ENCODE results near the gene FRA10AC1. TPM values are rescaled to one million over a fixed set of nuclear protein-coding genes. Genes with fewer than 3 reads are reported as not detected.

The FRA10AC1 gene
- total RNA-seq, 2 donors from 2014 or later: 15.5 to 19.8 TPM

GRCh38 chr10:93678805-93679587 lies 23.4 kb downstream of the FRA10AC1 start:
- Mint-ChIP-seq H3K36me3 (ENCODE audit: low read depth) (peaks cover 16% of the 10 kb centered on the region), H3K27ac (no peak overlapping the region), H3K27me3 (no peaks in the 10 kb centered on the region), H3K9me3 (no peaks in the 10 kb centered on the region), H3K4me3 (no peak overlapping the region), H3K4me1 (no peaks in the 10 kb centered on the region)
- ATAC-seq (replicated peaks): no peak

- Mint-ChIP-seq H3K27ac (no peak overlapping the region), H3K36me3 (ENCODE audit: low read depth) (peaks cover 16% of the 10 kb centered on the region), H3K27me3 (no peaks in the 10 kb centered on the region), H3K4me1 (no peaks in the 10 kb centered on the region), H3K9me3 (no peaks in the 10 kb centered on the region), H3K4me3 (no peak overlapping the region)
- no peak for ATAC-seq (replicated peaks)
Measured at GRCh38 chr10:93678386-93678785, 24.0 kb downstream of the FRA10AC1 start.

GRCh38 chr10:93673791-93674190 lies 28.6 kb downstream of the FRA10AC1 start:
- Mint-ChIP-seq H3K27me3 (no peaks in the 10 kb centered on the region), H3K9me3 (no peaks in the 10 kb centered on the region), H3K27ac (no peak overlapping the region), H3K4me3 (no peak overlapping the region), H3K36me3 (ENCODE audit: low read depth) (peaks cover 62% of the 10 kb centered on the region), H3K4me1 (no peaks in the 10 kb centered on the region)
- no peak for ATAC-seq (replicated peaks)

GRCh38 chr10:93672890-93673289 lies 29.5 kb downstream of the FRA10AC1 start:
- no peaks in the 10 kb centered on the region for H3K27me3 Mint-ChIP-seq
- H3K4me3 Mint-ChIP-seq: no peak overlapping the region
- peaks cover 71% of the 10 kb centered on the region for H3K36me3 Mint-ChIP-seq (ENCODE audit: low read depth)
- no peaks in the 10 kb centered on the region for H3K9me3 Mint-ChIP-seq
- no peaks in the 10 kb centered on the region for H3K4me1 Mint-ChIP-seq
- no peak for ATAC-seq (replicated peaks)
- H3K27ac Mint-ChIP-seq: no peak overlapping the region

- ATAC-seq (replicated peaks): no peak
- Mint-ChIP-seq H3K27me3 (no peaks in the 10 kb centered on the region), H3K4me3 (no peak overlapping the region), H3K4me1 (no peaks in the 10 kb centered on the region), H3K36me3 (ENCODE audit: low read depth) (peaks cover 79% of the 10 kb centered on the region), H3K27ac (no peak overlapping the region), H3K9me3 (no peaks in the 10 kb centered on the region)
Measured at GRCh38 chr10:93672022-93672678, 30.2 kb downstream of the FRA10AC1 start.

- no peak for ATAC-seq (replicated peaks)
Measured at GRCh38 chr10:93671042-93671441, 31.4 kb downstream of the FRA10AC1 start.

GRCh38 chr10:93670372-93670771 lies 32.0 kb downstream of the FRA10AC1 start:
- no peak overlapping the region for H3K27ac Mint-ChIP-seq
- H3K36me3 Mint-ChIP-seq (ENCODE audit: low read depth): peaks cover 91% of the 10 kb centered on the region
- H3K9me3 Mint-ChIP-seq: no peaks in the 10 kb centered on the region
- H3K27me3 Mint-ChIP-seq: no peaks in the 10 kb centered on the region
- no peak for ATAC-seq (replicated peaks)
- no peaks in the 10 kb centered on the region for H3K4me1 Mint-ChIP-seq
- no peak overlapping the region for H3K4me3 Mint-ChIP-seq

More at GRCh38 chr10:93671042-93671441, 31.4 kb downstream of the FRA10AC1 start:
- Mint-ChIP-seq H3K9me3 (no peaks in the 10 kb centered on the region), H3K27ac (no peak overlapping the region), H3K4me3 (no peak overlapping the region), H3K27me3 (no peaks in the 10 kb centered on the region), H3K36me3 (ENCODE audit: low read depth) (peaks cover 87% of the 10 kb centered on the region), H3K4me1 (no peaks in the 10 kb centered on the region)

- no peaks in the 10 kb centered on the region for H3K27me3 Mint-ChIP-seq
- no peak overlapping the region for H3K4me3 Mint-ChIP-seq
- no peak for ATAC-seq (replicated peaks)
- H3K4me1 Mint-ChIP-seq: no peaks in the 10 kb centered on the region
- H3K9me3 Mint-ChIP-seq: no peaks in the 10 kb centered on the region
- H3K27ac Mint-ChIP-seq: no peak overlapping the region
- H3K36me3 Mint-ChIP-seq (ENCODE audit: low read depth): peaks cover 87% of the 10 kb centered on the region
Measured at GRCh38 chr10:93667795-93668194, 34.6 kb downstream of the FRA10AC1 start.

- Mint-ChIP-seq H3K4me1 (no peaks in the 10 kb centered on the region), H3K9me3 (no peaks in the 10 kb centered on the region), H3K36me3 (ENCODE audit: low read depth) (peaks cover 76% of the 10 kb centered on the region), H3K4me3 (no peak overlapping the region), H3K27me3 (no peaks in the 10 kb centered on the region), H3K27ac (no peak overlapping the region)
- ATAC-seq (replicated peaks): no peak
Measured at GRCh38 chr10:93666030-93666429, 36.4 kb downstream of the FRA10AC1 start.

- Mint-ChIP-seq H3K9me3 (no peaks in the 10 kb centered on the region), H3K27me3 (no peaks in the 10 kb centered on the region), H3K27ac (no peak overlapping the region), H3K36me3 (ENCODE audit: low read depth) (peaks cover 15% of the 10 kb centered on the region), H3K4me3 (no peak overlapping the region), H3K4me1 (no peaks in the 10 kb centered on the region)
- no peak for ATAC-seq (replicated peaks)
Measured at GRCh38 chr10:93657757-93658156, 44.6 kb downstream of the FRA10AC1 start.

- no peak overlapping the region for H3K4me3 Mint-ChIP-seq
- H3K36me3 Mint-ChIP-seq (ENCODE audit: low read depth): peaks cover 10% of the 10 kb centered on the region
- no peak overlapping the region for H3K27ac Mint-ChIP-seq
- no peaks in the 10 kb centered on the region for H3K4me1 Mint-ChIP-seq
- ATAC-seq (replicated peaks): no peak
- no peaks in the 10 kb centered on the region for H3K27me3 Mint-ChIP-seq
- H3K9me3 Mint-ChIP-seq: no peaks in the 10 kb centered on the region
Measured at GRCh38 chr10:93656155-93656554, 46.2 kb downstream of the FRA10AC1 start.

- Mint-ChIP-seq H3K4me1 (no peaks in the 10 kb centered on the region), H3K4me3 (no peak overlapping the region), H3K36me3 (ENCODE audit: low read depth) (no peaks in the 10 kb centered on the region), H3K9me3 (no peaks in the 10 kb centered on the region), H3K27me3 (no peaks in the 10 kb centered on the region), H3K27ac (no peak overlapping the region)
- no peak for ATAC-seq (replicated peaks)
Measured at GRCh38 chr10:93654201-93654600, 48.2 kb downstream of the FRA10AC1 start.

GRCh38 chr10:93652857-93653256 lies 49.5 kb downstream of the FRA10AC1 start:
- H3K27me3 Mint-ChIP-seq: no peaks in the 10 kb centered on the region
- H3K9me3 Mint-ChIP-seq: no peaks in the 10 kb centered on the region

GRCh38 chr10:93639791-93640190 lies 62.6 kb downstream of the FRA10AC1 start:
- no peak overlapping the region for H3K4me3 Mint-ChIP-seq
- no peaks in the 10 kb centered on the region for H3K4me1 Mint-ChIP-seq
- H3K27ac Mint-ChIP-seq: no peak overlapping the region

More at GRCh38 chr10:93652857-93653256, 49.5 kb downstream of the FRA10AC1 start:
- no peak for ATAC-seq (replicated peaks)
- Mint-ChIP-seq H3K4me1 (no peaks in the 10 kb centered on the region), H3K4me3 (no peak overlapping the region), H3K36me3 (ENCODE audit: low read depth) (no peaks in the 10 kb centered on the region), H3K27ac (no peak overlapping the region)

More at GRCh38 chr10:93639791-93640190, 62.6 kb downstream of the FRA10AC1 start:
- Mint-ChIP-seq H3K36me3 (ENCODE audit: low read depth) (no peaks in the 10 kb centered on the region), H3K9me3 (no peaks in the 10 kb centered on the region), H3K27me3 (peaks cover 17% of the 10 kb centered on the region)
- ATAC-seq (replicated peaks): no peak

All from activated T-helper 17 cell treated with anti-CD3 and anti-CD28 coated beads, Interleukin-2, amount 50 U/mL, for 72 hours (primary cell).